ENCODE results near the gene DOC2B. TPM values are rescaled to one million over a fixed set of nuclear protein-coding genes. Genes with fewer than 3 reads are reported as not detected.

Gene DOC2B
- total RNA-seq, 4 donors from 2014 or later = 4.9 to 41.9 (median 19.3) TPM

GRCh38 chr17:151886-152859, 29.3 kb downstream of the DOC2B start:
- DNase-seq (ENCODE audit: low spot score) = peak; percentile 17
- TF ChIP-seq CTCF (IDR thresholded peaks at IDR 0.05) = no peak
- ATAC-seq (ENCODE audit: low FRiP score) = no peak

DNA sequence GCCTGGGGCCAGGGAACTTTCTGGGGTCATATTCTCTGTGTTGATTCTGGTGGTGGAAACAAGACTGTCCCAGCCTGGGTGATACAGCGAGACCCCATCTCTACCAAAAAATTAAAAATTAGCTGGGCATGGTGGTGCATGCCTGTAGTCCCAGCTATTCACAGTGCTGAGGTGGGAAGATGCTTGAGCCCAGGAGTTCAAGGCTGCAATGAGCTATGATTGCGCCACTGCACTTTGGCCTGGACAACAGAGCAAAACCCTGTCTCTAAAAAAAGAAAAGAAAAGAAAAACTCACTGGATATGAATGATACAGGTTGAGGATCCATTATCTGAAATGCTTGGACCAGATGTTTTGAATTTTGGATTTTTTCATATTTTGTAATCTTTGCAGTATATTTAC, 30.4 kb downstream of the DOC2B start:
- ATAC-seq (ENCODE audit: low FRiP score) (no peak), DNase-seq (ENCODE audit: low spot score) (no peak)
- no peak for TF ChIP-seq CTCF (IDR thresholded peaks at IDR 0.05)

DNA sequence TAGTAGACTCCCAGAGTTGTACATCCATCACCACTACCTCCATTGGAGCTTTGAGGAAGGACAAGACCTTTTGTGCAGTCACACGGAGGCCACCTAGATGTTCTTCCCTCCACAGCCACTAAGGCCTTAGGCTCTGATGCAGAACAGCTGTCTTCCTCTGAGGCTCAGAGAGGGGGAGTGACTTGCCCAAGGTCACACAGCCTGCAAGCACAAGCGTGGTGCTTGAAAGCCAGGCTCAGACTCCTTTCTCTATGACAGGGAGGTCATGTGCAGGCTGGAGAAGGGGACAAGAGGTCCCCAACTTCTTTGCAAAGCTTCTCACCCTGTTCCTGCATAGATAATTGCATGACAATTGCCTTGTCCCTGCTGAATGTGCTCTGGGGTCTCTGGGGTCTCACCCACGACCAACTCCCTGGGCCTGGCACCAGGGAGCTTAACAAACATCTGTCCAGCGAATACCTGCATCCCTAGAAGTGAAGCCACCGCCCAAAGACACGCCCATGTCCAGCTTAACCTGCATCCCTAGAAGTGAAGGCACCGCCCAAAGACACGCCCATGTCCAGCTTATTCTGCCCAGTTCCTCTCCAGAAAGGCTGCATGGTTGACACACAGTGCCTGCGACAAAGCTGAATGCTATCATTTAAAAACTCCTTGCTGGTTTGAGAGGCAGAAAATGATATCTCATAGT, 31.4 kb downstream of the DOC2B start:
- ATAC-seq (ENCODE audit: low FRiP score) = no peak
- no peak for DNase-seq (ENCODE audit: low spot score)
- TF ChIP-seq CTCF (IDR thresholded peaks at IDR 0.05) = no peak

GRCh38 chr17:149231-149630, 32.2 kb downstream of the DOC2B start:
- no peak for DNase-seq (ENCODE audit: low spot score)

DNA sequence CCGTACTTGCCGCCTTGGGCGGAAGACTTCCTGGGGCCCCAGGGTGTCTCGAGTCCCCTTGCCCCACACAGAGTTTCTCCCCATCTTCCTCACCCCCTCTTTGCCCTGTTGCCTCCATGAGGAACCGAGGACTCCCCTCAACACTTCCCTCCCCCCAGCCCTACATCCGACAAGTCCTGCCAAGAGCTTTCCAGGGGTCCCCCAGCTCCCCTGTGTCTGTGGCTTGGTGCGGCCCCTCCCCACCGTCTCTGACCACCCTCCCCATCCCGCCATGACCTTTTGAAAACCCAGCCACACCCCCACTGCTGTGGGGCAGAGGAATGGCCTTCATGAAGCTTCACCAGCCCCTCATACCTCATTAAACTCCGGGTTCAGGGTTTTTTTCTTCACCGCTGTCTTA, 32.7 kb downstream of the DOC2B start:
- no peak for TF ChIP-seq CTCF (IDR thresholded peaks at IDR 0.05)
- no peak for ATAC-seq (ENCODE audit: low FRiP score)
- DNase-seq (ENCODE audit: low spot score) = no peak

More at GRCh38 chr17:149231-149630, 32.2 kb downstream of the DOC2B start:
- ATAC-seq (ENCODE audit: low FRiP score) = no peak
- TF ChIP-seq CTCF (IDR thresholded peaks at IDR 0.05) = no peak

DNA sequence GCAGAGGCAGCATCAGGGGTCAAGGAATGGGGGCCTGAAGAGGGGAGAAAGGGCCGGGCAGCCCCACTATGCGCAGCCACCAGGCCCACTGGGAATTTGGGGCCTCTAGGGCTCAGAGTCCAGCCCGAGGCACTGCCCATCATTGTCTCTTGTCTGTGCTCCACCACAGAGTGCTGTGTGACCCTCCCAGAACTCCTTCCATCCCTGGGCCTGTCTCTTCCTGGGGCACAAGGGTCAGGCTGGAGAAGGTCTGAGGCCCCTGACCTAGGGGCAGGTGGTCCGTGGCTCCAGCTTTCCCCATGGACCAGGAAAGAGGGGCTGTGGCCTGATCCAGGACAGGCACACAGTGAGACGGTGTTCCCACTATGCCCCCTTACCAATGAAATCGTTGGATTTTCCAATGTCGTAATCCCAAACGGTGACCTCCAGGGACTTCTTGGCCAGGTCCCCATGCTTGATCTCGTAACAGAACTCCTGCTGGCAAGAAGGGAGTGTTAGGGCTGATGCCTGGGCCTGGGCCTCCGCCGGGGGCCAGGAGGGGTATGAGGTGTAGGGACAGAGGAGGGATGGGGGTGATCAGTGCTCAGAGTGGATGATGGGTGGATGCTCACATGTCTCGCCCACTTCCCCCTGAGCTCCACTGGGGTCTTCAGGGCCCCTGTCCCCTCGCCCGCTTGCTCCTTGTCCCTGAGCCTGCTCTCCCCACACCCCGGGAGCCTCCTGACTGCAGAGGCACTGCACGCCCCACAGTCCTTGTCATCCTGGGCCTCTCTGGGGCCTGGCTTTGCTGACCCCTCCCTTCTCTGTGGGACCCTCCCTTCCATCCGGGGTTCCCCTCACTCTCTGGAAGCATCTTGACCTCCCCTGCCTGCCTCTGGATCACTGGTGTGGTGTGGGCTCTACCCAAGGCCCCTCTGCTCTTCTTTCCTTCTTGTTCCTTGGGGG, 33.4 kb downstream of the DOC2B start:
- TF ChIP-seq CTCF (IDR thresholded peaks at IDR 0.05) = no peak
- DNase-seq (ENCODE audit: low spot score) = no peak

More for the DNA sequence above, 33.4 kb downstream of the DOC2B start:
- no peak for ATAC-seq (ENCODE audit: low FRiP score)
